Measurements from ENCODE around the gene SERPINA9.

The SERPINA9 gene

DNA sequence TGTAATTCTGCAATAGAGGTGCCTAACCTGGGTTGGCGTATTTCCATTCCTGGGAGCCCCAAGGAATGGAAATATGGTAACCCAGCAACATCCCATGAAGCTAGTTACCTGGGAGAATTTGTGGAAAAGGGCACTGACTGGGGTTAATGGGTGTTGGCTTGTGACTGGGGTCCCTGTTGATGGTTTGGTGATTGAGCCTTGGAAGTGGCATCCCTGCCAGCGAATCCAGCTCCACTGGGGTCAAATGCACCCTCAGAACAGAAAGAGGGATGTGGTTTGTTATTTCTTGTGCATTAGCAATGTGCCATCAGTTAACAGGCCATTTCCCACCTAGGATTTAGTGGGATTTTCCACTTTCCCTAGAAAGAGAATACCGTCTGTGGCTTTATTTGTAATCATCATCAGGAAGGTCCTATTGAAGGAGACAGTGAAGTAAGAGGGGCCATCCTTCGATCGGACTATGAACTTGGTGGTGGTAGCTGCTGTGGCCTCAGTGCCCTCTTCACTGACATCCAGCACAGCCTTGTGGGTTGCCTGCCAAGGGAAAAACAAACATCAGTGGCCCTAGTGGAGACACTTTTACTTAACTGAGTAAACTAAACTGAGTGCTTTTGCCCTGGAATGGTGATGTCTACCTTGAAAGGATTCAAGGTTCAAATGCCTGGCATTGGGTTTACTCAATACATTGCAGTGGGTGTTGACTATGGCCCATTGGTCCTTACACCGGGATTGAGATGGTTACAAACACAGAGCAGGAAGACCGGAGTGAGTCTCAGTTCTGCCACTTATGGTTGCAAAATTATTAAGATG, 13.0 kb downstream of the SERPINA9 start:
- no peak for DNase-seq (ENCODE audit: low spot score)

DNA sequence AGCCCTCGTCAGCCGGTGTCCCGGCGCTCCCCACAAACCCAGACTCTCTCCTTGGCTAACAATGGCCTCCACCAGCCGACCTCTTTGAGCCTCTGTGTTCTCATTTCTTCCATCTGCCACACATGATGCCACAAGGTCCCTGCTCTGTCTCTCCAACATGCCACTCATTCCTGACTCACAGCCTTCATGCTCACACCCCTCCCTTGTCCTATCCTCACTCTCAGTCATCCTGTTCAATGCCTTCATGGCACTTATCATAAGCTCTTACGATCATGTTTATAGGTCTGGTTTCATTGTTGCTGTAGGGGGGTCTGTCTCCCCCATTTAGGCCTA, 13.8 kb downstream of the SERPINA9 start:
- DNase-seq (ENCODE audit: low spot score): no peak

DNA sequence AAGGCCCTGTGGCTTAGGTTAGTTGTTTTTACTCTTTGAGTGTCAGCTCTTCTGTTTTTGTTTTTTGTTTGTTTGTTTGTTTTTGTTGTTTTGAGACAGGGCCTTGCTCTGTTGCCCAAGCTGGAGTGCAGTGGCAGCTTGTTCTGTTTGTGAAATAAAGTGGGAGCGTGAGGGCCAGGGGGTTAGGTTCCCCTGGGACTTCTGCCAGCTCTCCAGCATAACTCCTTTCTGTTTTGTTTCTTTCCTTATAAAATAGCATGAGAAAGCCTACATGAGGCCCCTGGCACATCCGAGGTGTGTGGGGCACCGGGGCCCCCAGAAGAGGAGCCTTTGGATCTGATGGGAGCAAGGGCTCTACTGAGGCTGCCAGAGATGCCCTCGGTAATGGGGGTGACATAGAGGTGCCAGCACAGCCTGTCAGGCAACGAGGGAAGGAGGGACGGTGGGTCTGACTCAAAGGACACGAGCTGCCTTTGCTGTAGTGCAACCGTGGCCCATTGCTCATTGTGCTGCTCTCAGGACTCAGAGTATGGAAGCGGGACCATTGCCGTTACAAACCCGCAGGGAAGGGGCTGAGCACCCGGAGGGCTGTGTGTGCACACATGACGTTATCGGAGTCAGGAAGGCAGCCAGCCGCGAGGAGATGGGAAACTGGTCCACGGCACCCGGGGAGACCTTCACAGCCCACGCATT, 14.3 kb downstream of the SERPINA9 start:
- no peak for DNase-seq (ENCODE audit: low spot score)

DNA sequence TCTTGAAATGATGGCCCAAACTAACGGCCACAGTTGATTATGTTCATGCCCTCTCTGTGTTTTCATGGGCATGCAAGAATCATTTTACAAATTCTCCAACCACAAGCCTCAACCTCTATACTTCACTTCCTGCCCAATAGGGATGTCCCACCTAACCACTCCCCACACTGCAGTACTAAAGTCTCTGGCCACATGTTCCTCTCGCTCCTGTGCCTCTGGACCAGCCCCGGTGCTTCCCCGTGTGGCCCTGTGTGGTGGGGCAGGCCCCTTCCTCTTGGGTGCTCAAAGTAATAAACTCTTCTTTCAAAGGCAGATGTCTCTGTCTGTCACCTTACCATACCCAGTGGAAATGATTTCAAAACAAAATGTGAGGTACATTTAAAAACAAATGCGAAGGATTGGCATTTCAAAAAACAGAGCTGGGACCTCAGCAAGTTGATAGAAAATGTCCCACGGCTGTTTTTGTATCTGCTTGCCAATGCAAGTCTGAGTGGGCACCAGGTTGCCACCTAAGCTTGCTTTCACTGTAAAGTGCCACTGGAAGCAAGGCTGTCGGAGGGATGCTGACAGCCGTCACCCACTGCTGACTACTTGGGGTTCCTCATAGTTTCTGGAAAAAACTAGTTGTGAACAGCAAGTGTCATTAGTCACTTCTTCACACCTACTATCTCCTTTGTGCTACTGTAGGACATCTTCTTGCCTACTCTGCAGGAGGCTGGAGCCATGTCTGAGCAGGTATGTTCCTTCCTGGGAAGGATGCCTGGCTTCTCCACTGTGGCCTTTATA, 15.2 kb downstream of the SERPINA9 start:
- no peak for DNase-seq (ENCODE audit: low spot score)

DNA sequence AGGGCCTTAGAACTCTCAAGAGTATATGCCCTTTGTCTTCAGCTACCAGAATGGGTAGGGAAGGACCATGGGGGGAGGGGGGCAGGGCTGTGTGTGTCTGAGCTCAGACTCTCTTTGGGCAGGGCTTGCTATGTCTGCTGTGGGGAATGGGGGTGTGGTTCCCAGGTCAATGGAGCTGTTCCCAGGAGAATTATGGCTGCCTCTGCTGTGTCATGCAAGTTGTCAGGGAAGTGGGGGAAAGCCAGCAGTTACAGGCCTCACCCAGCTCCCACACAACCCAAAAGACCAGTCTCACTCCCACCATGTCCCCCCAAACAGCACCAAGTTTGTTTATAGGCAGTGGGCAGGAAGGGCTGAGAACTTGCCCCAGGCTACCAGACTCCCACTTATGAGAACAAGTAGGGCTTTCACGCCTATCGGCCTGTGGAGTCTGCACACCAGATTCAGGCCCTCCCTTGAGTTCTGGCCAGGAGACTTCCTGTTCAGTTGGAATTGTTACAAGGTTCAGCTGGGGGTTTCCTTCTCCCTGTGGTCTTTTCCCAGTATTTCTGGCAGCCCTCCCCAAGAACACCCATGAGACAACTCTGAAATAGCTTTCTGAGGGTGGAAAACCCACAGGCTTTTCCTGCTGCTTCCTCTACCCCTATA, 17.3 kb downstream of the SERPINA9 start:
- no peak for DNase-seq (ENCODE audit: low spot score)

DNA sequence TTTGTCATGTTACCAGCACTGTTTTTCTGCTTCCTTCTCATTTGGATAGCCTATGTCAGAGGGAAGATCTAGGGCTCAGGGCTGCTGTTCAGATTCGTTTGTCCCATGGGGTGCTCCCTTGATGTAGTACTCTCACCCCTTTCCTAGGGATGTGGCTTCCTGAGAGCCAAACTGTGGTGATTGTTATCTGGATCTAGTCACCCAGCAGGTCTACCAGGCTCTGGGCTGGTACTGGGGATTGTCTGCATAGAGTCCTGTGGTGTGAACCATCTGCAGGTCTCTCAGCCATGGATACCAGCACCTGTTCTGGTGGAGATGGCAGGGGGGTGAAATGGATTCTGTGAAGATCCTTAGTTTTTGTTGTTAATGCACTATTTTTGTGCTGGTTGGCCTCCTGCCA, 17.9 kb downstream of the SERPINA9 start:
- DNase-seq (ENCODE audit: low spot score): no peak

DNA sequence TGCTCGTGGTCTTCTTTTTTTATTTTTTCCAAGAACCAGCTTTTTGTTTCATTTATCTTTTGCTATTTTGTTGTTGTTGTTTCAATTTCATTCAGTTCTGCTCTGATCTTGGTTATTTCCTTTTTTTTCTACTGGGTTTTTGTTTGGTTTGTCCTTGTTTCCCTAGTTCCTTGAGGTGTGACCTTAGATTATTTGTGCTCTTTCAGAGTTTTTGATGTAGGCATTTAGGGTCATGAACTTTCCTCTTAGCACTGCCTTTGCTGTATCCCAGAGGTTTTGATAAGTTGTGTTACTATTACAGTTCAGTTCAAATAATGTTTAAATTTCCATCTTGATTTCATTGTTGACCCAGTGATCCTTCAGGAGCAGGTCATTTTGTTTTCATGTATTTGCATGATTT, 20.1 kb downstream of the SERPINA9 start:
- no peak for DNase-seq (ENCODE audit: low spot score)

DNA sequence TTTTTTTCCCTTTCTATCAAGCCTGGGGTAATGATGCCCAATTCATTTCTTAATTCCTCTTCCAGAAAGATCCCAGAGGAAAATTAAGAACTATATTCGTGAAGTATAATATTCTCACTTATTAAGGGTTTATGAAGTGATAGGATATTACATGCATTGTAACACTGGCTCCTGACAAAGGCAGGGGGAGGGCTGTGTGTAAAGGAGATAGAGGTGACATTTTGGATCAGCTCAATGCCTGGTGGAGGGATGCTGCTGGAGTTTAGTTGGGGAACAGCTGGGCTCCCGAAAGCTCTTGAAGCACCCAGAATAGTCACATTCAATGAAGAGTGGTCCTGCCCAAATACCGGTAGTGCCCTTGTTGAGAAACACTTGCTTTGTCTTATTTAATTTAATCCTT, 24.2 kb downstream of the SERPINA9 start:
- DNase-seq (ENCODE audit: low spot score): no peak

DNA sequence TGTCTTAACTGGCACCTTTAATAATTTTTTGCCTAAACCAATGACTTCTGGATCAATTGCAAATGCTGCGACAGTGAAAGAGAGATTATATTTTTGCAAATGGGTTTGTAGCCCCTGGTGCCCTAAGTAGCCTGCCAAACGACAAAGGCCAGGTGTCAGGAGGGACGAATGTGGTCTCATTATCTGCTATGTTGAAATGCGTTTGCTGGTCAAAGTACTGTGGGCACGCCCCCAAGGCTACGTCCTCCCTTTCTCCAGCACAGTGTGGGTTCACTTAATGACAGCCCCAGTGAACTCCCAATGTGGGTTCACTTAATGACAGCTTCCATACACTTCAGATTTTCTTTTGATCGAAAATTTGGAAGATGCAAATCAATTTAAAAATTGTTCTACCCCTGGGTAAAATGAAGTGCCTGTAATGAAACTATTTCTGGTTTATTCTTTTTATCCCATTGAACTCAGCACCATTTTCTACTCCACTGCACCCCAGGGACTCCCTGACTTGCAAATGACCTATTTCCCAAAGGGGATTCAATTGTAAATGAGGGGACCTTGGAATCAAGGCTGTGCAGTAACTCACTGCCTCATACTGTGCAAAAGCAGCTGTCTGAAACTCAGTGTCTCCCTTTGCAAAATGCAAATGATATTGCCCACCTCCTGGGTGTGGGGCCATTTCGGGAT, 24.8 kb downstream of the SERPINA9 start:
- DNase-seq (ENCODE audit: low spot score): no peak

DNA sequence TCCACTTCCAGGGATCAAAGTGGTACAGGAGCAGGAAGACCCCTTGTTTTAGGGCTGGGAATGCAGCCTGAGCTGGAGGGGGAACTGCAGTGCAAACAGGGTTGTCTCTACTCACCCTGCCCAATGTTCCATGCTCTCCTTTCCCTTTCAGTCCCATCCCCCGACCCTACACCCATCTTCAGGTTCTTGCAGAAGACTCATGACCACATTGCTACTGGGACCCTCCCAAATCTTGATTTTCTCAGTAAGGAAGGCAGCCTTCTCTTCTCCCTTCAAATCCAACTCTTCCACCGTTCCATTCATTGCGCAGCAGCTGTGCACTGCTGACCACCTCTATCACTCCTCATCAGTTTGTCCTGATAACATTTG, 25.3 kb downstream of the SERPINA9 start:
- no peak for DNase-seq (ENCODE audit: low spot score)

DNA sequence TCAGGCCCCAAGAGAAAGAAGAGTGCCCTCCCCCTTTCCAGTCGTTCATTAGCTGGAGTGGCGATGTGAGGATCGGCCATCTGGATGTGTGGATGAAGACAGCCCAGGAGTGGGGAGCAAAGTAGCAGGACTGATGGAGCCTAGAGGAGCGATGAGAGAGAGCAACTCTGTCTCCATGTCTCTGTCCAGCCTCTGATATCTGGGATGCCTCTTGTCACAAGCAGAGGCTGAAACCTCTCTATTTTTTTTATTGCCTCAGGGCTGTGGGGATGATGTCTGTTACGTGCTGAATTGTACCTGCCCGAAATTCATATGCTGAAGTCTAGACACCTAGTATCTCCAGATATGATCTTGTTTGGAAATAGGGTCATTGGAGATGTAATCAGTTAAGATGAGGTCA, 26.1 kb downstream of the SERPINA9 start:
- DNase-seq (ENCODE audit: low spot score): no peak

DNA sequence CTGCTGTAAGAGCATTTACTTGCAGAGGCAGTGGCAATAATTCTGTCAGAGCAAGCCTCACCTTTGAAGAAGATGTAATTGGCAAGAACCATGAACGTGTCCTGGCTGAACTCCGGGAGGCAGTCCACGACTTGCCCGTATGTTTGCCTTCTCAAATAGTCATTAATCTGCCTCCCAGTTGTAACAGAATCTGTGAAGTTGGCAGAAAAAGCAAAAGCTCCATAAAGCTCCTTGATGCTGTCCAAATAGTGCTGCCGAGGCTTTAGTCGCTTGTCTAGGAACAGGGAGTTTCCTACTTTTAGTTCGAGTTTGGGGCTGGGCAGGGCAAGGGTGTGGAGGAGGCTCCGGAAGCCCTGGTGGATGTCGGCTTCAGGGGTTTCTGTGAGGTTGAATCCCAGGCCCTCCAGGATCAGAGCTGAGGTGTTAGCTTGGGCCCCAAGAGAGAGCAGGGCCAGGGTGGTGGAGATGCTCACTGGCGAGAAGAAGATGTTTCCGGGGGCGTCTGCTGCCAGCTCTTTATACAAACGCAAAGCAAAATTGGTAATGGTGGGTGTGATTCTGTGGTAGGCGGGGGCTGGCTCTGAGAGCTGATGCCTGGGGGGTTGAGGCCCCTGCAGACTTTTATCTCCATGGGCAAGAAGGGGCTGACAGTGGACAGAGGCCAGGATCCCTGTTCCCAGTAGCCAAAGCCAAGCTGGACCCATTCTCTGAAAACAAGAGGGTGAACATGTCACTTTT, 27.8 kb downstream of the SERPINA9 start:
- DNase-seq (ENCODE audit: low spot score): no peak

DNA sequence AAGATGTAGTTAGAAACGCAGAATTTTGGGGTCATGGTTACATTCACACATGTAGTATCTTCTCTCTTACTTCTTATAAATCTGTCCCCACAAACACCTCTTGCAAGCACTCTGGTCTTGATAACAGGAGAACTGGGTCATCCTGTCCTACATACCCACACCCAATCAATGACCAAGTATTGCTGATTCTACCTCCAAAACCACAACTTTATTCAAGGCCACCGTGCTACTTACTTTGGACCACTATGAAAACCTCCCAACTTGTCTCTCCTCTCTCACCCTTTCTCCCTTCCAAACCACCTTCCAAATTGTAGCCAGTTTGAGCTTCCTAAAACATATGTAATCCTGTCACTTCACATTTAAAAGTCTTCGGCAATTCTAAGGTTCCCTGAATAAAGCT, 28.8 kb downstream of the SERPINA9 start:
- no peak for DNase-seq (ENCODE audit: low spot score)

DNA sequence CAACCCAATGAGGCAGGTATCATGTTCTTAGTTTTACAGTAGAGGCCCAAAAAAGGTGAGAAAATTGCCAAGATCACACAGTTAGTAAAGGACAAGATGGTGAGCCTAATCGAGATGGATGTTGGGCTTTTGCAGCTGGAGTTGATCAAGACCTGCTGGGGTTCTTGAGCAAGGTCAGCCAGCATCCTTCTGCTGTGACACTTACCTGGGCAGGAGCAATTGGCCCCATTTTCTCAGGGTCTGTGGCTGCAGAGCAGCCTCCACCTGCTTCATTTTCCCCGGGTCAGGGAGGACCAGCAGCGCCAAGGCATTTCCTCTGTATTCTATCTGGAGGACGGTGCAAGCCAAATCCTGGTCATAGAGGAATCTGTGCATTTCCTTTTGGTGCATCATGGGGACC, 29.9 kb downstream of the SERPINA9 start:
- DNase-seq (ENCODE audit: low spot score): no peak

DNA sequence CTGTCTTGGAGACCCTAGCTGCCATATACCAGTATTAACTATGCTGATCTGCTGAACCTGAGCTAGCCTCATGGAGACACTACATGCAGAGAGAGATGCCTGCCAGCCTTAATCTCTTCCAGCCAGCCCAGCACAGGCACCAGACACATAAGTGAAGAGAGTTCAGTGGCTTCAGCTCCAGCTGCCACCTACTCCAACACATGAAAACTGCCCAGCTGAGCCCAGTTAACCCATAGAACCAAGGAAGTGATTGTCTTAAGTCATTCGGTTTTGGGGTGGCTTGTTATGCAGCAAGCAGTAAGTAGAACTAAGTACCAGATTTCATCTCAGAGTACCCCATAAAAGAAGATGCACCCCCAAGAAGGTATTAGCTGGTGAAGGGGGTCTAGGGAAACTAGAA, 31.0 kb downstream of the SERPINA9 start:
- DNase-seq (ENCODE audit: low spot score): no peak

DNA sequence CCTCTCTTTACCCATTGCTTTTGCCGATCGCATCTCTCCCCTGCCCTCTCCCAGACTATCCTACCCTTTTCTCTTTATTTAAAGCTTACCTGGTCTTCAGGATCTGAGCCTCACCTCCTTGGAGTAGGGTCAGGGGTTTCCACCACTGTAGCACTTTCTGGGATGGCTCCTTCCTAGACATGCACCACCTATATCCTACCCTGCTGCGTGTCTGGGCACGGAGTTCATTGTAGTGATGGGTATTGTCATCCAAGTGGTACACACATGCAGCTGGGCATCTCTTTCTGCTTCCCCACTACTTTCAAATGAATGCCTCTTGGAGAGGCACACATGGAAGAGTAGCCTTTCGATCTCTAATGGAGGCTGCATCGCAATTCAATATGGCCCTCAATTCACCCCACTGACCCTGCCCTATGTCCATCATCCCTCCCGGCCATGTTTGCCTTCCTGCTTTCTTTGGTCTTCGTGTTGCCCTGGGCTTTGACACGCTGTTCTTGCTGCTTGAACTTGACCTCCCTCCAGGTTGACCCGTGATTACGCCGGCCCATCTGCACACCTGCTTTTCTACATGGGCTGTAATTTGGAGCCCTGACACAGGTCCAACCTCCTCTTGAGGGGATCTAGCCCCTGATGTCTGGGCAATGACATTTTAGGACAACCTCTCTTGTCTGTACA, 34.3 kb downstream of the SERPINA9 start:
- no peak for DNase-seq (ENCODE audit: low spot score)

DNA sequence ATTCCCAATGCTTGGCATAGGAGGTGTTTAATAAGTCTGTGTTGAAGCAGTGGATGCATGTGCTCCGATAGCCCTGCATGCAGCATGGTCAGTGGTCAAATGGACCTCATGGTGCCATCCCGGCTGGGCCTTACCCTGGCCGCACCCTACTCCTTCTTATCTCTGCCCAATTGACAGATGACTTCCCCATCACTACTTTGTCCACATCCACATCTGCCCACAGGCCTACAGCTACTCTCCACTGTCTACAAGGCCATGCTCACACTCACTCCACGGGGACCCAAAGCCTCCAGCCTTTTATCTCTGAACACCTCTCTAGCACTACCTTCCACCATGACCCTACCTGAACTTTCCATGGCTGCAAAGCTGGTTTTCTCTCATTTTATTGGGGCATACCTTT, 34.9 kb downstream of the SERPINA9 start:
- no peak for DNase-seq (ENCODE audit: low spot score)

DNA sequence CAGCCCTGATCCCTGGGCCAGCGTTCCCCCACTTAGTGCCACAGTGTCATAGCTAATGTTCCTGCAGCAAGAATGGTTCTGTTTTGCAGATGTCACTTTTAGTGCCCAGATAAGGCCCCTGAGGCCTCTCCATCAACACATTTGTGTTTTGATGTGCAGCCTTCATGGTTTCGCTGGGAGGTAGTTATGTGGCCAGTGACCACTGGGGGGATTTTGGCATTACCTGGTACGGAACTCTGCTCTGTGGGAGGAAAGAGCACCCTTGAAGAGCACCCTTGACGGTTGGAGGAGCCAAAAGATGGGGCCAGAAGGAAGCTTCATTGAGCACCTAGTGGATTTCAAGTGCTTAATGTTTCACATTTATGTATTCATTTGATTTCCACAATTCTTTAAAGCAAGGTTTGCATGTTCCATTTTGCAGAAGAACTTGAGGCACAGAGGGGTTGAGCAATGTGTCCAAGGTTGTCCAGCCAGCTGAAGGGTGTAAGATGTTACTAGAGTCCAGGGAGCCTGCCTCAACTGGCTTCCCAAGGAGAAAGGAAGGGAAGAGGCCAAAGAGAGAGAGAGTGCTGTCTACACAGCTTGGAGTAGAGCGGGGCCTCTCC, 36.4 kb downstream of the SERPINA9 start:
- no peak for DNase-seq (ENCODE audit: low spot score)

DNA sequence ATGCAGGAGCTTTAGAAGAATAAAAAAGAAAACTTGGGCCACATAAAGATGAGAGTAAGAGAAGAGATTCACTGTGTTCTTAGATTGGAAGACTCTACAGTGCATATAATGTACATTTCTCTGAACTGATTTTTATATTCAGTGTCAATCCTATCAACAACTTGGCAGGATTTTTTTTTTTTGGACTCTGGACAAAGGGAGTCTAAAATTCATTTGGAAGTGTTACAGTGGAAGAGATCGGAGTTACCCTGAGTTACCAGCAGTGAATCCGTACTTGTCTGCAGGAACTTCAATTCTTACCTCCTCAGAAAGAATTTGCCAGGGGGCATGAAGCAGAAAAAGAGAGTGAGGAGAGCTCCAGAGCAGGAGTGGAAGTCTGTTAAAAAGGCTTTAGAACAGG, 47.4 kb downstream of the SERPINA9 start:
- no peak for DNase-seq (ENCODE audit: low spot score)

DNA sequence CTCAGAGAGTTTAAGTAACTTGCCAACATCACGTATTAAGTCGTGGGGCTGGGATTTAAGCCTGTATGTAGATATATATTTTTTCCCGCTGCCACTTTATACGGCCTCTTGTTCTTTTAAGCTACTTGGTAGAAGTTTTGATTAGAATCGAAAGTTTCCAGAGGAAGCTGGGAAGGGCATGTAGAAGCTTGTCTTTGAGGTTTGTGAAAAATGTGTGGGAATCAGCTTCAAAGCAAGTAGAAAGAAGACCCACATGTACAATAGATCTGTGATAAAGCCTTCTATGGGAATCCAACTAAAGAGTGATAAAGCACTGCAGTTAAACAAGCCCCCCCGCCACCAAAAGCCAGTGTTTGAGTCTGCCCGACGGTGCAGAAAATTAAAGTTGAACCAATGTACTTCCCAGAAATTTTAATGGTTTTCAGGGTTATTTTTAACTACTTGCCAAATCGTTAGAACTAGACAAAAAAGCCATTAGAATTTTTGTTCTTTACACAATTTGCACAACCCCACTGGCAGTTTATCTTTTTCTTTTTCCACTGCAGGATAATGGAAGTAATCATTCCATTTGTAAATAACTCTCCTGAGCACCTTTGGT, 48.9 kb downstream of the SERPINA9 start:
- DNase-seq (ENCODE audit: low spot score): no peak
